Measurements from ENCODE around the gene RUNDC1. TPM values are rescaled to one million over a fixed set of nuclear protein-coding genes. Genes with fewer than 3 reads are reported as not detected.
"Not testable (repeated sequence)": the region's sequence is repeated elsewhere in the genome, so short reads cannot be mapped to it uniquely, and the experiment has no call there.

The RUNDC1 gene
- total RNA-seq, 1 experiment from 2014 or later: 11.2 TPM

GRCh38 chr17:42992872-42993271 lies 12.5 kb downstream of the RUNDC1 start:
- Histone ChIP-seq H3K9me3 (ENCODE audit: control insufficient read depth, insufficient read depth, low read depth, low read length) (no peaks in the 10 kb centered on the region), H3K4me1 (ENCODE audit: control insufficient read depth, insufficient read depth, low read length) (peaks cover 18% of the 10 kb centered on the region), H3K27ac (ENCODE audit: low read length) (no peak overlapping the region), H3K36me3 (ENCODE audit: control insufficient read depth, insufficient read depth, low read length) (peaks cover 5% of the 10 kb centered on the region), H3K4me3 (ENCODE audit: low read depth in 2 of 2, low read length in 2 of 2) (no peak overlapping the region), H3K27me3 (ENCODE audit: control insufficient read depth, insufficient read depth, low read length) (no peaks in the 10 kb centered on the region)
- no peak for TF ChIP-seq SIN3A (IDR thresholded peaks at IDR 0.05; ENCODE audit: borderline replicate concordance, insufficient read depth, low read depth, low read length)
- TF ChIP-seq REST (IDR thresholded peaks at IDR 0.05; ENCODE audit: insufficient read depth in 1 of 2, low read depth in 2 of 2, low read length in 1 of 2): no peak
- no peak for TF ChIP-seq TCF7L2 (IDR thresholded peaks at IDR 0.05; ENCODE audit: low read depth, low read length)
- no peak for TF ChIP-seq POLR2AphosphoS5 (IDR thresholded peaks at IDR 0.05; ENCODE audit: low read depth, low read length)
- no peak for TF ChIP-seq CTCF (IDR thresholded peaks at IDR 0.05)
- no peak for DNase-seq (ENCODE audit: low read depth, low spot score)
- CTCF ChIA-PET: no interaction called here
- intact Hi-C loops (cut with micrococcal nuclease; ENCODE audit: unreplicated experiment): no loop called here
- POLR2A ChIA-PET: no interaction called here
- no peak for ATAC-seq
- in situ Hi-C loops (cut with HindIII; ENCODE audit: low pct_unique_long_range_greater_than_20kb, low sequenced_read_pairs): no loop called here
- BruUV-seq (replicated peaks): TSS peak; percentile 71

DNA sequence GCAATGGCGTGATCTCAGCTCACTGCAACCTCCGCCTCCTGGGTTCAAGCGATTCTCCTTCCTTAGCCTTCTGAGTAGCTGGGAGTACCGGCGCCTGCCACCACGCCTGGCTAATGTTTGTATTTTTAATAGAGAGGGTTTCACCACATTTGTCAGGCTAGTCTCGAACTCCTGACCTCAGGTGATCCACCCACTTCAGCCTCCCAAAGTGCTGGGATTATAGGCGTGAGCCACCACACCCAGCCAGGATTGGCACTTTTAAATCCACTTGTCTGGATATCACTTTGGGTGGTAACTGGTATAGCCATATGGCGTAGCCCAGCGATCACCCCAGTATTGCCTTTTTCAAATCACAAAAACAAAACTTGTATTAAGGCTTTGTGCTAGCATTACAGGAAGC lies 13.5 kb downstream of the RUNDC1 start:
- H3K27me3 ChIP-seq (ENCODE audit: control insufficient read depth, insufficient read depth, low read length); ATAC-seq; CTCF ChIA-PET; BruUV-seq (replicated peaks); H3K4me3 ChIP-seq (ENCODE audit: low read depth in 2 of 2, low read length in 2 of 2); in situ Hi-C loops (cut with HindIII; ENCODE audit: low pct_unique_long_range_greater_than_20kb, low sequenced_read_pairs); H3K27ac ChIP-seq (ENCODE audit: low read length); intact Hi-C loops (cut with micrococcal nuclease; ENCODE audit: unreplicated experiment); DNase-seq (ENCODE audit: low read depth, low spot score); H3K36me3 ChIP-seq (ENCODE audit: control insufficient read depth, insufficient read depth, low read length); H3K9me3 ChIP-seq (ENCODE audit: control insufficient read depth, insufficient read depth, low read depth, low read length): not testable (repeated sequence)
- POLR2A ChIA-PET: interaction anchor here (0.6 kb wide), 1 partner anchor 19 kb away, joined by 10 read pairs; no protein-coding TSS in a partner anchor
- H3K4me1 ChIP-seq (ENCODE audit: control insufficient read depth, insufficient read depth, low read length): peaks cover 18% of the 10 kb centered on the region

DNA sequence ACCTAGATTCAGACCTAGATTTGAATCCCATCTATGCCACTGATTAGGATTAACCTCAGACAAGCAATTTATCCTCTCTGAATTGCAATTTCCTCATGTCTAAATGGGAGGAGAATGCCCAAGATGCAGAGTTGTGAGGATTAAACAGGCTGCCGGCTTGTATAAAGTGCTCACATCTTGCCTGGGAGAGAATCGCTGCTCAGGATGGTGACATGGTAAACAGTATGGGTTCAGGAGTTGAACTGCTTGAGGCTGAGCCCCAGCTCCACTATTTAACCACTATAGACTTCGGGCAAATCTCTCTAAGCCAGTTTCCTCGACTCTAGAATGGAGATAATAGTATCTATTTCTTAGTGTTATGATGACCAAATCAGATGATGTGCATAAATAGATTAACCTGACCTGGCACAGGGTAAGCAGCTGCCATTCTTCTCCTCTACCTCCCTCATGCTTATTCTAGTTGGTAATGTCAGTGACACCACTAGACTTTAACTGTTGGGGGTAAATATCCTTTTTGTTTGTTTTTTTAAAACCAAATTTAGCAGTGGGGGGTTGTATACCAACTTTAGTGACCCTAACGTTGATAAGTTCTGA lies 17.1 kb downstream of the RUNDC1 start:
- Histone ChIP-seq H3K27me3 (ENCODE audit: control insufficient read depth, insufficient read depth, low read length) (no peaks in the 10 kb centered on the region), H3K36me3 (ENCODE audit: control insufficient read depth, insufficient read depth, low read length) (peaks cover 17% of the 10 kb centered on the region), H3K4me3 (ENCODE audit: low read depth in 2 of 2, low read length in 2 of 2) (peak overlapping the region; percentile 79 to 96), H3K4me1 (ENCODE audit: control insufficient read depth, insufficient read depth, low read length) (peaks cover 19% of the 10 kb centered on the region), H3K27ac (ENCODE audit: low read length) (peak overlapping the region; percentile 86), H3K9me3 (ENCODE audit: control insufficient read depth, insufficient read depth, low read depth, low read length) (no peaks in the 10 kb centered on the region)
- TF ChIP-seq TCF7L2 (IDR thresholded peaks at IDR 0.05; ENCODE audit: low read depth, low read length) (no peak), SIN3A (IDR thresholded peaks at IDR 0.05; ENCODE audit: borderline replicate concordance, insufficient read depth, low read depth, low read length) (no peak)
- ChIA-PET POLR2A (interaction anchor here (0.6 to 1.2 kb wide), 7 partner anchors 9 to 320 kb away, joined by 3 to 9 read pairs (median 4); partner anchors contain the start of genes IFI35, PTGES3L and RUNDC1), CTCF (no interaction called here)
- intact Hi-C loops (cut with micrococcal nuclease; ENCODE audit: unreplicated experiment): no loop called here
- BruUV-seq (replicated peaks): no TSS peak
- in situ Hi-C loops (cut with HindIII; ENCODE audit: low pct_unique_long_range_greater_than_20kb, low sequenced_read_pairs): no loop called here
- DNase-seq (ENCODE audit: low read depth, low spot score) (no peak), ATAC-seq (no peak)
